Measurements from ENCODE around the gene DNHD1. TPM values are rescaled to one million over a fixed set of nuclear protein-coding genes. Genes with fewer than 3 reads are reported as not detected.
A peak's percentile ranks its signal among the peaks of the same experiment; 100 is the strongest.
"Not testable (repeated sequence)": the region's sequence is repeated elsewhere in the genome, so short reads cannot be mapped to it uniquely, and the experiment has no call there.

The DNHD1 gene
- total RNA-seq, 2 donors from 2014 or later: 7.4 to 11.8 TPM

DNA sequence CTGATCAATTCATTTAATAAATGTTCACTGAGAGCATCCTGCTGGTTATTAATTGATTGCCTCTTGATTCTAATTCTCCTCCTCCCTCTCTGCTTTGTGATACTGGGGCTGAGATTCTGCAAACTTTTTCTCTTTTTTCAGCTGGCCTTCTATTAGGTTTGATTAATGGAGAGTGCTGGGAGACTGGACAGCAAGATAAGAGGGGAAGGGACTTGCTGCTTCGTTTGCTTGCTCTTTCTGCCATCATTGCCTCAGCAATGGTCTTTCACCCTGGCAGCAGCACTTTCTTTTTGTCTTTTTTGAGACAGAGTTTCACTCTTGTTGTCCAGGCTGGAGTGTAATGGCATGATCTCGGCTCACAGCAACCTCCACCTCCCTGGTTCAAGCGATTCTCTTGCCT lies 7.1 kb downstream of the DNHD1 start:
- no peak overlapping the region for H3K27ac ChIP-seq

DNA sequence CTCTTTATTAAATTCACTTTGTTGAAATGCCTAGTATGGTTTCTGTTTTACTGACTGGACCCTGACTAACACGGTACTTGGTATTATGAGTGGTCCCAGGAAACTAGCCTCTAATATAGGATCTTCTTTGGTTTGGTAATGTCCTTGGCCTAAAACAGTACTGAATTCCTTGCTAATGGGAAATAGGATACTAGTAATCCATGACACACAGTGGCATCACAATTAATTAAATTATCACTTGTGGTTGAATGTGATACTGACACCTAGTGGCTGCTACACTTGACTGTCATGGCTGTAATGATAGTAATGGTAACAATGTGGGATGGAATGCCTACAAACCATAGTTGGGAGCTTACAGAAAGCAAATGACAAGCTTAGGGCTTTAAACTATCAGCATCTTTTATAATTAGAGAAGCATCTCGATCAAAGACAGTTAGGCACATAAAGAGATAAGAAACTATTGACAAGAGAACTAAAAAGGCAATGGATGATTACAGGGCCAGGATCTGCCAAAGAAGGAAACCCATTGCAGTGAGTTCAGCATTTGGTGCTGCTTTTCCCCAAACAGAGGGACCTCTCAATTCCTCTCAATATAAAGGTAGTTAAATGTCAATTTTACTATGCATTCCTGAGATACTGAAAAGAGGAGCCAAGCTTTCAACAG lies 8.6 kb downstream of the DNHD1 start:
- Histone ChIP-seq H3K36me3 (no peaks in the 10 kb centered on the region), H3K4me3 (no peak overlapping the region), H3K27ac (no peak overlapping the region), H3K27me3 (no peaks in the 10 kb centered on the region), H3K4me1 (no peaks in the 10 kb centered on the region), H3K9ac (ENCODE audit: low read depth in 2 of 2, low read length in 2 of 2) (no peak overlapping the region), H3K9me3 (no peaks in the 10 kb centered on the region)
- intact Hi-C loops (cut with DNase I): loop anchor here (2.0 kb wide), 1 partner anchor 67 kb away; no protein-coding TSS in a partner anchor
- DNase-seq: no peak
- TF ChIP-seq, protein P1, sequence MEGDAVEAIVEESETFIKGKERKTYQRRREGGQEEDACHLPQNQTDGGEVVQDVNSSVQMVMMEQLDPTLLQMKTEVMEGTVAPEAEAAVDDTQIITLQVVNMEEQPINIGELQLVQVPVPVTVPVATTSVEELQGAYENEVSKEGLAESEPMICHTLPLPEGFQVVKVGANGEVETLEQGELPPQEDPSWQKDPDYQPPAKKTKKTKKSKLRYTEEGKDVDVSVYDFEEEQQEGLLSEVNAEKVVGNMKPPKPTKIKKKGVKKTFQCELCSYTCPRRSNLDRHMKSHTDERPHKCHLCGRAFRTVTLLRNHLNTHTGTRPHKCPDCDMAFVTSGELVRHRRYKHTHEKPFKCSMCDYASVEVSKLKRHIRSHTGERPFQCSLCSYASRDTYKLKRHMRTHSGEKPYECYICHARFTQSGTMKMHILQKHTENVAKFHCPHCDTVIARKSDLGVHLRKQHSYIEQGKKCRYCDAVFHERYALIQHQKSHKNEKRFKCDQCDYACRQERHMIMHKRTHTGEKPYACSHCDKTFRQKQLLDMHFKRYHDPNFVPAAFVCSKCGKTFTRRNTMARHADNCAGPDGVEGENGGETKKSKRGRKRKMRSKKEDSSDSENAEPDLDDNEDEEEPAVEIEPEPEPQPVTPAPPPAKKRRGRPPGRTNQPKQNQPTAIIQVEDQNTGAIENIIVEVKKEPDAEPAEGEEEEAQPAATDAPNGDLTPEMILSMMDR (IDR thresholded peaks at IDR 0.05): peak; percentile 74

More for the DNA sequence above, 7.1 kb downstream of the DNHD1 start:
- no peak for DNase-seq
- no peaks in the 10 kb centered on the region for H3K9me3 ChIP-seq
- H3K9ac ChIP-seq (ENCODE audit: low read depth in 2 of 2, low read length in 2 of 2): no peak overlapping the region
- H3K4me3 ChIP-seq: no peak overlapping the region
- intact Hi-C loops (cut with DNase I): loop anchor here (2.0 kb wide), 1 partner anchor 65 kb away; no protein-coding TSS in a partner anchor
- TF ChIP-seq, protein P1 (IDR thresholded peaks at IDR 0.05): no peak
- no peaks in the 10 kb centered on the region for H3K36me3 ChIP-seq
- no peaks in the 10 kb centered on the region for H3K4me1 ChIP-seq
- no peaks in the 10 kb centered on the region for H3K27me3 ChIP-seq

DNA sequence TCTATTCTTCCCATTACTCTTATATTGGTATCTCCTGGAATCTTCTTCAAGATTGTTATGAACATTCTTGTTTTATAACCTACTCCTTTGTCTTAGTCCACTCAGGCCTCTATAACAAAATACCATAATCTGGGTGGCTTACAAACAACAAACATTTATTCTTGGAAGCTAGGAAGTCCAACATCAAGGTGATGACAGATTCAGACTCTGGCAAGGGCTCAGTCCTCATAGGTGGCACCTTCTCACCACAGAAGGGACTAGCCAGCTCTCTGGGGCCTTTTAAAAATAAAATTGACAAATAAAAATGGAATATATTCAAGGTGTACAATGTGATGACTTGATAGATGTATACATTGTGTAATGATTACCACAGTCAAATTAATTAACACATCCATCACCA lies 19.8 kb downstream of the DNHD1 start:
- Histone ChIP-seq H3K27me3 (no peaks in the 10 kb centered on the region), H3K9ac (ENCODE audit: low read depth in 2 of 2, low read length in 2 of 2) (no peak overlapping the region), H3K9me3 (no peaks in the 10 kb centered on the region), H3K27ac (no peak overlapping the region), H3K36me3 (no peaks in the 10 kb centered on the region), H3K4me3 (no peak overlapping the region), H3K4me1 (no peaks in the 10 kb centered on the region)
- no peak for DNase-seq
- TF ChIP-seq, protein P1 (IDR thresholded peaks at IDR 0.05): no peak
- intact Hi-C loops (cut with DNase I): no loop called here

DNA sequence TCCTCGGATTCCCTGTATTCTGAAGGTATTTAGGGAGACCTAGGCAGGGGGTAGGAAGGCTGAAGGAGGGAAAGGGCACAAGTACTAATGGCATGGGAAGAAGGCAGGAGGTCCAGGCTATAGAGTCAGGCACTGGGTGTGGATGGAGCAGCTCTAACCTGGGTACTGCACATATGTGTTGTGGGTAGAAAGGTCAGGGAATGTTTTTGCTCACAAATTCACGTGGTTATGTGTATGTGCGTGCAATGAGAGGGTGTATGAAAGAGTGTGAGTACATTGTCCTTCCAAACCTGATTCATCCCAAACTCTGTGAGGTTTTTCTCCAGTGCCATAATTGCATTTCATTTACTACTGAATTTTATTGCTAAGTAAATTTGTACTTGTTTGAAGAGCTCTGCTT lies 23.2 kb downstream of the DNHD1 start:
- H3K27me3 ChIP-seq: no peaks in the 10 kb centered on the region
- H3K36me3 ChIP-seq: no peaks in the 10 kb centered on the region
- no peaks in the 10 kb centered on the region for H3K4me1 ChIP-seq
- H3K9ac ChIP-seq (ENCODE audit: low read depth in 2 of 2, low read length in 2 of 2): no peak overlapping the region
- TF ChIP-seq, protein P1 (IDR thresholded peaks at IDR 0.05): no peak
- no peak for DNase-seq
- intact Hi-C loops (cut with DNase I): no loop called here
- no peak overlapping the region for H3K27ac ChIP-seq
- no peaks in the 10 kb centered on the region for H3K9me3 ChIP-seq
- H3K4me3 ChIP-seq: no peak overlapping the region

DNA sequence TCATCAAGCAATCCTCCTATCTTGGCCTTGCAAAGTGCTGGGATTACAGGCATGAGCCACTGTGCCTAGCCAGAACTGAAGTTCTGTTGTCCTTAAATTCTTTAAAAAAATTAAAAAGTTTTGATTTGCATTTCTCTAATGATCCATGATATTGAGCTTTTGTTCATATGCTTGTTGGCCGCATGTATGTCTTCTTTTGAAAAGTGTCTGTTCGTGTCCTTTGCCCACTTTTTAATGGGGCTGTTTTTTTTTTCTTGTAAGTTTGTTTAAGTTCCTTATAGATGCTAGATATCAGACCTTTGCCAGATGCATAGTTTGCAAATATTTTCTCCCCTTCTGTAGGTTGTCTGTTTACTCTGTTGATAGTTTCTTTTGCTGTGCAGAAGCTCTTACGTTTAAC lies 24.9 kb downstream of the DNHD1 start:
- intact Hi-C loops (cut with DNase I); DNase-seq; H3K9ac ChIP-seq (ENCODE audit: low read depth in 2 of 2, low read length in 2 of 2); H3K27me3 ChIP-seq; H3K4me3 ChIP-seq; H3K36me3 ChIP-seq; H3K9me3 ChIP-seq; H3K4me1 ChIP-seq; H3K27ac ChIP-seq: not testable (repeated sequence)

DNA sequence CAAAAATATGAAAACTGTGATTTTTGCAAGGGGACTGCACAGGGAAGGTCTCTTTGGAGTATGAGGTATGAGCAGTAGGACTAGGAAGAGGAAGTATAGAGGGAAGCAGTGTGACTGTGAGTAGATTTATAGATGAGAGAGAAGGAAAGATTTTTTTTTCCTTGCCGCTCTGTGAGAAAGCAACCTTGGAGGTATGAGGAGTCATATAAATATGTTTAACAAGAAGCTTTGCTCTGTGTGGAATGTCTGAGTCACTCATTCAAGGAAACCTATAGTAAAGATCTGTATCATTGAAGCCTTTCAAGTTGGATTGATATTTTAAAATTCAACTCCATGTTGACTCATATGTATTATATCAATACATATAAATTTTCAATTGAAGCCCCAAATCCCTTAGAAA lies 26.2 kb downstream of the DNHD1 start:
- H3K27me3 ChIP-seq: no peaks in the 10 kb centered on the region
- no peaks in the 10 kb centered on the region for H3K36me3 ChIP-seq
- intact Hi-C loops (cut with DNase I): no loop called here
- H3K9ac ChIP-seq (ENCODE audit: low read depth in 2 of 2, low read length in 2 of 2): no peak overlapping the region
- H3K4me1 ChIP-seq: no peaks in the 10 kb centered on the region
- H3K9me3 ChIP-seq: no peaks in the 10 kb centered on the region
- no peak for DNase-seq
- H3K4me3 ChIP-seq: no peak overlapping the region
- TF ChIP-seq, protein P1 (IDR thresholded peaks at IDR 0.05): no peak
- H3K27ac ChIP-seq: no peak overlapping the region

All from colonic mucosa (tissue), 4 donors.